Measurements from ENCODE around the gene FAM174A.
"Not testable (repeated sequence)": the region's sequence is repeated elsewhere in the genome, so short reads cannot be mapped to it uniquely, and the experiment has no call there.

The FAM174A gene

GRCh38 chr5:100575815-100576214 lies 40.6 kb downstream of the FAM174A start:
- DNase-seq (ENCODE audit: low read depth in 2 of 2) = no peak

- DNase-seq (ENCODE audit: low read depth in 2 of 2) = no peak
Measured at GRCh38 chr5:100576217-100576751, 41.1 kb downstream of the FAM174A start.

- no peak for DNase-seq (ENCODE audit: low read depth in 2 of 2)
Measured at GRCh38 chr5:100577506-100577905, 42.3 kb downstream of the FAM174A start.

- DNase-seq (ENCODE audit: low read depth in 2 of 2) = no peak
Measured at GRCh38 chr5:100584069-100584468, 48.9 kb downstream of the FAM174A start.

GRCh38 chr5:100584889-100585288 lies 49.7 kb downstream of the FAM174A start:
- no peak for DNase-seq (ENCODE audit: low read depth in 2 of 2)

- DNase-seq (ENCODE audit: low read depth in 2 of 2) = no peak
Measured at GRCh38 chr5:100590867-100591266, 55.7 kb downstream of the FAM174A start.

GRCh38 chr5:100595152-100595811 lies 60.1 kb downstream of the FAM174A start:
- no peak for DNase-seq (ENCODE audit: low read depth in 2 of 2)

- DNase-seq (ENCODE audit: low read depth in 2 of 2) = no peak
Measured at GRCh38 chr5:100595812-100596173, 60.6 kb downstream of the FAM174A start.

- no peak for DNase-seq (ENCODE audit: low read depth in 2 of 2)
Measured at GRCh38 chr5:100598446-100598845, 63.3 kb downstream of the FAM174A start.

GRCh38 chr5:100600298-100600994 lies 65.3 kb downstream of the FAM174A start:
- DNase-seq (ENCODE audit: low read depth in 2 of 2) = no peak

GRCh38 chr5:100603141-100603540 lies 68.0 kb downstream of the FAM174A start:
- no peak for DNase-seq (ENCODE audit: low read depth in 2 of 2)

GRCh38 chr5:100604021-100604420 lies 68.8 kb downstream of the FAM174A start:
- not testable (repeated sequence) for DNase-seq (ENCODE audit: low read depth in 2 of 2)

- DNase-seq (ENCODE audit: low read depth in 2 of 2) = no peak
Measured at GRCh38 chr5:100609594-100609993, 74.4 kb downstream of the FAM174A start.

GRCh38 chr5:100614308-100614707 lies 79.1 kb downstream of the FAM174A start:
- DNase-seq (ENCODE audit: low read depth in 2 of 2) = no peak

- DNase-seq (ENCODE audit: low read depth in 2 of 2) = no peak
Measured at GRCh38 chr5:100615362-100615761, 80.2 kb downstream of the FAM174A start.

- DNase-seq (ENCODE audit: low read depth in 2 of 2) = no peak
Measured at GRCh38 chr5:100616291-100616690, 81.1 kb downstream of the FAM174A start.

GRCh38 chr5:100616981-100617380 lies 81.8 kb downstream of the FAM174A start:
- DNase-seq (ENCODE audit: low read depth in 2 of 2) = no peak

GRCh38 chr5:100623719-100624118 lies 88.5 kb downstream of the FAM174A start:
- DNase-seq (ENCODE audit: low read depth in 2 of 2) = no peak

GRCh38 chr5:100634937-100635534 lies 99.9 kb downstream of the FAM174A start:
- no peak for DNase-seq (ENCODE audit: low read depth in 2 of 2)
